ENCODE measurements around the gene SLC44A3.

- TF ChIP-seq, protein P1, sequence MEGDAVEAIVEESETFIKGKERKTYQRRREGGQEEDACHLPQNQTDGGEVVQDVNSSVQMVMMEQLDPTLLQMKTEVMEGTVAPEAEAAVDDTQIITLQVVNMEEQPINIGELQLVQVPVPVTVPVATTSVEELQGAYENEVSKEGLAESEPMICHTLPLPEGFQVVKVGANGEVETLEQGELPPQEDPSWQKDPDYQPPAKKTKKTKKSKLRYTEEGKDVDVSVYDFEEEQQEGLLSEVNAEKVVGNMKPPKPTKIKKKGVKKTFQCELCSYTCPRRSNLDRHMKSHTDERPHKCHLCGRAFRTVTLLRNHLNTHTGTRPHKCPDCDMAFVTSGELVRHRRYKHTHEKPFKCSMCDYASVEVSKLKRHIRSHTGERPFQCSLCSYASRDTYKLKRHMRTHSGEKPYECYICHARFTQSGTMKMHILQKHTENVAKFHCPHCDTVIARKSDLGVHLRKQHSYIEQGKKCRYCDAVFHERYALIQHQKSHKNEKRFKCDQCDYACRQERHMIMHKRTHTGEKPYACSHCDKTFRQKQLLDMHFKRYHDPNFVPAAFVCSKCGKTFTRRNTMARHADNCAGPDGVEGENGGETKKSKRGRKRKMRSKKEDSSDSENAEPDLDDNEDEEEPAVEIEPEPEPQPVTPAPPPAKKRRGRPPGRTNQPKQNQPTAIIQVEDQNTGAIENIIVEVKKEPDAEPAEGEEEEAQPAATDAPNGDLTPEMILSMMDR (IDR thresholded peaks at IDR 0.05; ENCODE audit: low read length) = no peak
- no peak for TF ChIP-seq EZH2phosphoT487 (IDR thresholded peaks at IDR 0.05; ENCODE audit: low read length)
These were observed 46.8 kb upstream of the SLC44A3 start for GRCh38 chr1:94773296-94773809.
